Measurements from ENCODE around the gene AATF.

- no peak for TF ChIP-seq GATA2 (IDR thresholded peaks at IDR 0.05; ENCODE audit: low read depth, low read length)
- TF ChIP-seq GATA3 (IDR thresholded peaks at IDR 0.05; ENCODE audit: low read depth, low read length), result no peak
These were observed 15.1 kb upstream of the AATF start for GRCh38 chr17:36933512-36934143.

All from SH-SY5Y (cell line).